Ectodermal cell (in vitro differentiated cells): ENCODE data around the gene AUTS2.

Experiments used
- H3K27ac ChIP-seq: 2 replicates; pipeline ENCODE4 v1.7.0; 2013; ENCODE audit warnings: mild to moderate bottlenecking, low read depth, low read length; ENCODE audit not compliant: insufficient read depth, poor library complexity, severe bottlenecking
- H3K27me3 ChIP-seq: 2 replicates; pipeline ENCODE4 v1.7.0; 2013; ENCODE audit warnings: mild to moderate bottlenecking, low read length; ENCODE audit not compliant: insufficient read depth, control insufficient read depth, poor library complexity, severe bottlenecking
- H3K36me3 ChIP-seq: one replicate; pipeline ENCODE4 v1.7.0; 2013; ENCODE audit warnings: low read length; ENCODE audit not compliant: control insufficient read depth, insufficient read depth
- H3K4me1 ChIP-seq: one replicate; pipeline ENCODE4 v1.7.0; 2013; ENCODE audit warnings: low read length; ENCODE audit not compliant: control insufficient read depth, insufficient read depth
- H3K4me3 ChIP-seq: 2 replicates; pipeline ENCODE4 v1.7.0; 2013; ENCODE audit warnings: low read depth, low read length, control low read depth; ENCODE audit not compliant: insufficient read depth
- H3K9me3 ChIP-seq: 2 replicates; pipeline ENCODE4 v1.7.0; 2013; ENCODE audit warnings: mild to moderate bottlenecking, low read length, moderate library complexity; ENCODE audit not compliant: control insufficient read depth
- whole genome bisulfite sequencing, 2 experiments: methylation state at CpG; one replicate each; pipeline ENCODE4 v1.1.7; 2013; ENCODE audit warnings: missing lambda C conversion rate in 2 of 2; 5-methylcytosine and 5-hydroxymethylcytosine counted together

Gene AUTS2

DNA sequence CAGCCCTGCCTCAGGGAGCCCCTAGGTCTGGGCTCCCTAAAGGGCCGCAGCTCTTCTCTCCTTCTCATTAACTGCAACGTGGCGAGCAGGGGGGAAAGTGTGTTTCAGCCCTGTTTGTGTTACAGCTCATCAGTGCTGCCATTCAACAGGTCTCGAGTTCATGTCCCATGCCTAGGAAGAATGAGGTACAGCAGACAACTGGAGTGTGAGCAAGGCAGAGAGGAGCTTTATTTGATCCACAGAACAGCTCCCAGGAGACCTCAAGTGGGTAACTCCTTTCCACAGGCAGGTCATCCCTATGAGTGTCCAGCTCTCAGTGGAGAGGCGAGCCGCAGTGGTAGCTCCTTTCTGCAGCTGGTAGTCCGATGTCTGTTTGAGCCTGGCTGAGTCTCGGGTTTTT, 313.1 kb downstream of the AUTS2 start:
- Histone ChIP-seq H3K9me3 (no peaks in the 10 kb centered on the region), H3K4me1 (no peaks in the 10 kb centered on the region), H3K27me3 (no peaks in the 10 kb centered on the region), H3K27ac (no peak overlapping the region), H3K36me3 (no peaks in the 10 kb centered on the region), H3K4me3 (no peak overlapping the region)
- WGBS, 2 experiments = 93 to 97% methylated on average over 8 of the region's 8 CpGs

DNA sequence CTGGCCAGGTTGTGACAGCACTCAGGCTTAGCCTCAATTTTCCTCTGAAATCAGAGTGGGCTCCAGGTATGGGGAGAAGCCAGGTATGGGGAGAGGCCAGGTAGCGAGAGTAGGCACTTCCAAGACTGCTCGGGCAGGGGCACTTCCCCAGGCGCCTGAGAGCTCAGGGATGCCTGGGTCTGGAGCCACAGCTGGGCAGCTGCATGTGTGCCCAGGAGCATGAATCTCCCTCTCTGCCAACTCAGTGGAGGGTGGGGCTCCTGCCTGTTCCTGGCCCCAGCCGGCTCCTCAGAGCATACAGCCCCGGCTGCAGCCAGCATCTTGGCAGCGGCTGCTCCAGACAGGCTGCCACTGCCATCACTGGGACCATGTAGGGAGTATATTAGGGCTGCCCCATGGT, 313.9 kb downstream of the AUTS2 start:
- no peak overlapping the region for H3K27ac ChIP-seq
- H3K36me3 ChIP-seq = no peaks in the 10 kb centered on the region
- no peaks in the 10 kb centered on the region for H3K9me3 ChIP-seq
- no peaks in the 10 kb centered on the region for H3K27me3 ChIP-seq
- WGBS, 2 experiments = 96% methylated on average over 6 of the region's 6 CpGs
- no peaks in the 10 kb centered on the region for H3K4me1 ChIP-seq
- H3K4me3 ChIP-seq = no peak overlapping the region

DNA sequence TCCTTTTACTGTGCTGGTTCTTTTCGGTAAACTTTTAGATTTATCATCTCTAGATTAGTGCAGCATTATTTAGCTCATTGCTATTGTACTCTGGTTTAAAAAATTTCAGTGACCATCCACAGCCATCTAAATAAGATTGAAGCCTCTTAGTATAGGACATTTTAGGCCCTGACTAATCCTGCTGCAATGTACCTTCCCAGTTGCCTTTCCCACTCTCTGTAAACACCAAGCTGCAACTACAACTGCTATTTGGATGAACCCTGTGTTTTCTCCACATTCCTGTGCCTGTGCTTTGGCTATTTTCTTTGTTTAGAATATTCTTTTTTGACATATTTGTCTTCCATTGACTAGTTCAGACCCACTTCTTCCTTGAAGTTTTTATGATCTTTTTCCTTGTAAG, 314.6 kb downstream of the AUTS2 start:
- H3K36me3 ChIP-seq = no peaks in the 10 kb centered on the region
- H3K4me1 ChIP-seq = no peaks in the 10 kb centered on the region
- no peak overlapping the region for H3K27ac ChIP-seq
- 100% methylated on average over 1 of the region's 1 CpG for WGBS, 2 experiments
- H3K27me3 ChIP-seq = no peaks in the 10 kb centered on the region
- no peak overlapping the region for H3K4me3 ChIP-seq
- no peaks in the 10 kb centered on the region for H3K9me3 ChIP-seq

DNA sequence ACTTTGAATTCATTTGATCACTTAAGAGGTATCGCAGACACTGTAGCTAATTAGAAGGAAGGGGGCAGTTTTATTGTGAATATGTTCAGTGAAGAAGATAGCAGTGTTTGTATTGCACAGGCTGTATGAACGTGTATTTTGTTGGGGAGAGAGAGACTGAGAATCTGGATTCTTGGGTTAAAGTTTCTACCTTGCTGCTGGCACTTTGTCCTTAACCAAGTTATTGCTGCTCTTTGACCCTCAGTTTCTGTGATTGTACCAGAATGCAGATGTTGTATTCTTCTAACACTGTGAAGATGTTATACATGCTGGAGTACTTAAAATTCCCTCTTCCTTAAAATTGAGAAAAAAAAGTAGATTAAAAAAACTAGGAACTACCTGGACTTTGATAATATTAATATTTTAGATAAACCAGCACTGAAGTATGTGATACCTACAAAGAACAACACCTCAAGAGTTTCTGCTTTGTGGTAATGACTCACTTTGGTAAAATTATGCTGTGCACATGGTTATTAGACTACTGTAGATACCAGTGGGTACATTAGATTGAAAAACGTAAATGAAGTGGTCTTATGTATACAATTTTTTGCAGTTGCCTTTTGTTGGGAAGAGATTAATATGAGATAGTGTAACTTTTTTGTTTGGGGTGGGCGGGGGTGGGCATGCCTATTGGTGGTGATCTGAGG, 321.3 kb downstream of the AUTS2 start:
- no peak overlapping the region for H3K27ac ChIP-seq
- H3K4me1 ChIP-seq = no peaks in the 10 kb centered on the region
- no peak overlapping the region for H3K4me3 ChIP-seq
- H3K27me3 ChIP-seq = no peaks in the 10 kb centered on the region
- no peaks in the 10 kb centered on the region for H3K36me3 ChIP-seq
- 90 to 91% methylated on average over 4 of the region's 4 CpGs for WGBS, 2 experiments
- H3K9me3 ChIP-seq = no peaks in the 10 kb centered on the region

DNA sequence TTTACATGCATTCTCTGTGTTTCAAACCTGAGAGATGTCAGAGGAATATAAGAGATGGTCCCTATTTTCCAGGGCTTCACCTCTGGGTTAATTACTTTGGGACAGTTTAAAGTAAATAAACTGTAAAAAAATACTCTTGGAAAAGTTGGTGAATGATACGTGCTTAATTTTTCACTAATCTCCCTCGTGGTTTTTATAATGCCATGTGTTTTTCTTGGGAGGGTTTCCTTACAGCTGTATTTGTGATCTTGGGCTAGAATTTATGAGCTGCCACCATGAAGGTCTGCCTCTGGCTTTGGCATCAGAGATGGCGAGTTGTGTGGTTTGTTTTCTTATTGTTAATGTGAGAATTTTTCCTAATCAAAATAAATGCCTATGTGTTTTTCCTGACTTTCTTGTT, 322.5 kb downstream of the AUTS2 start:
- Histone ChIP-seq H3K36me3 (no peaks in the 10 kb centered on the region), H3K27ac (no peak overlapping the region), H3K4me1 (no peaks in the 10 kb centered on the region), H3K9me3 (no peaks in the 10 kb centered on the region), H3K4me3 (no peak overlapping the region), H3K27me3 (no peaks in the 10 kb centered on the region)
- WGBS, 2 experiments = 94 to 98% methylated on average over 3 of the region's 3 CpGs

DNA sequence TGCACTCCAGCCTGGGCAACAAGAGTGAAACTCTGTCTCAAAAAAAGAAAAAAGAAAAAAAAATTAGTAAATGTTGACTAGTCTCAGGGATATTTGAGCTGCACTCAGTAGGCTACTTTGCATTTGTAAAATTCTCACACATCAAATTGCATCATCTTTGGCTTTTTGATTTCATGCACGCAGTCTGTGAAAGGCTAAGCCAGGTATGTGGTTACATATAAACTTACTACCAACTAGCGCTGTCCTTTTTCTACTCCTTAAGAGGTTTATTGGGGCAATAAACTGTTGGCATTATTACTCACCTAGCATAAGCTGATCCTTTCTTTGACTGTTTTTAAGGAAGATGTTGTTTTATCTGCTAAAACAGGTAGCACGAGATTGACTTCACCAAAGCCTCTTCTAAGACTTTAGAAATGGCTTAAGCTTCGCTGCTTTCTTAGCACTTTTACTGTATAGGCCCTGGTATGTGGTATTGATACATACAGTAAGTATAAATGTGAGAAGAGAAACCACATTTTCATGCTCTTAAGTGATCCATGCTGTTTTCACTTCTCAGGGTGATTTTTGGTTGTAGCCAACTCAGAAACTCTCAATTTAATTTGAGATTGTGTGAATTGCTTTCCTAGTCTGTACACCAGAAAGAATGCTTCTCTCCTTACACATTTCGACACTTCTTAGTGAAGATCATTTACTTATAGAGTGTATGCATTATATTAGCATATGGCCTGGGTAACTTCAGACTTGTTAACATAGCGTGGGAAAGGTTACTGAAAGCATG, 323.9 kb downstream of the AUTS2 start:
- no peaks in the 10 kb centered on the region for H3K27me3 ChIP-seq
- WGBS, 2 experiments = 88 to 99% methylated on average over 1 to 6 of the region's 6 CpGs
- H3K9me3 ChIP-seq = no peaks in the 10 kb centered on the region
- no peak overlapping the region for H3K4me3 ChIP-seq
- H3K36me3 ChIP-seq = no peaks in the 10 kb centered on the region
- no peak overlapping the region for H3K27ac ChIP-seq
- H3K4me1 ChIP-seq = no peaks in the 10 kb centered on the region

DNA sequence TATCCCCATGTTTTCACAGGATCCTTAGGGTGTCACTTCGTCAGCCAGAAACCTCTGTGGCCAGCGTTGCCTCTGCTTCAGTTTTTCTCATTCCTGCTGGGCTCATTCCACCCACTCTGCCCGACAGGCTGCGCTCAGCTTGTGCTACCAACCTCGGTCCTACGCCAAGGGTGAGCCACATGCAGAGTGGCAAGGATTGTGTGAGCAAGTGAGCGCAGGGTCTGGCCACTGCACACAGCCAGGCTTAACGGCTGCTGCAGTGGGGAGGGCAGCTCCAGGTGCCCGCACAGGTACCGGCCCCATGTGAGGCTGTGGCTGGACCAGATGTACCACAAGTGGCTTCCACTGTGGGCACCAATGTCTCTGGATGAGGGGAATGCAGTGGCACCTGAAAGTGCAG, 329.2 kb downstream of the AUTS2 start:
- Histone ChIP-seq H3K4me1 (no peaks in the 10 kb centered on the region), H3K27ac (no peak overlapping the region), H3K36me3 (peaks cover 3% of the 10 kb centered on the region), H3K9me3 (no peaks in the 10 kb centered on the region), H3K4me3 (no peak overlapping the region), H3K27me3 (no peaks in the 10 kb centered on the region)
- 95 to 96% methylated on average over 10 of the region's 10 CpGs for WGBS, 2 experiments

DNA sequence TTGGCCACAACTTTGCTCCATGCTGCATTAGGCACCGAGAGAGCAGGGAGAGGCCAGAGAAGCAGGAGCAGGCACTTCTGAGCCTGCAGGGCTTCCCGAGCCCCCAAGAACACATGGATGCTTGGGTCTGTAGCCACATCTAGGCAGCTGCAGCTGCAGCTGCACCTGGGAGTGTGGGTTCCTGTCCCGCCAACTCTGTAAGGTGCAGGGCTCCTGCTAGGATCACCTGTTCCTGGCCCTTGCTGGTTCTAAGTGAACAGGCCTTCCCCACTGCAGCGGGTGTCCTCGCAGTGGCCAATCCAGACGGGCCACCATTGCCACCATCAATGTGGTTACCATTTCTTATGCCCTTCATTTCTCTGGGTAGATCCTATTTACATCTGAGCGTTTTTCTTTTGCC, 330.3 kb downstream of the AUTS2 start:
- Histone ChIP-seq H3K4me3 (no peak overlapping the region), H3K36me3 (peaks cover 3% of the 10 kb centered on the region), H3K27ac (no peak overlapping the region), H3K9me3 (no peaks in the 10 kb centered on the region), H3K27me3 (no peaks in the 10 kb centered on the region), H3K4me1 (no peaks in the 10 kb centered on the region)
- WGBS, 2 experiments = 92 to 94% methylated on average over 7 of the region's 7 CpGs

DNA sequence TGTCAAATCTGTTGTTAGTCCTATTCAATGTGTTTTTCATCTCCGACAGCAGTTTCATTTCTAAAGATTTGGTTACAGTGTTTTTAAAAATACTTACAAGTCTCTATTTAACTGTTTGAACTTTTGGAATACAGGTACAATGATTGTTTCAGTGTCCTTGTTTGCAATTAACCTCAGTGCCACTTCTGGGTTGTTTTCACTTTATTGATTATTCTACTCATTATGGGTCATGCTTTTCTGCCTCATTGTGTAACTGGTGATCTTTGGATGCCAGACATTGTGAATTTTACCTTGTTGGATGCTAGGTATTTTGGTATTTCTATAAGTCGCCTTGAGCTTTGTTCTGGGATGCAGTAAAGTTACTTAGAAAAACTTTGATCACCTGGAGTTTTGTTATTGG, 331.3 kb downstream of the AUTS2 start:
- 83 to 84% methylated on average over 1 to 2 of the region's 2 CpGs for WGBS, 2 experiments
- H3K27me3 ChIP-seq = no peaks in the 10 kb centered on the region
- no peak overlapping the region for H3K4me3 ChIP-seq
- no peaks in the 10 kb centered on the region for H3K9me3 ChIP-seq
- no peaks in the 10 kb centered on the region for H3K4me1 ChIP-seq
- peaks cover 3% of the 10 kb centered on the region for H3K36me3 ChIP-seq
- no peak overlapping the region for H3K27ac ChIP-seq

DNA sequence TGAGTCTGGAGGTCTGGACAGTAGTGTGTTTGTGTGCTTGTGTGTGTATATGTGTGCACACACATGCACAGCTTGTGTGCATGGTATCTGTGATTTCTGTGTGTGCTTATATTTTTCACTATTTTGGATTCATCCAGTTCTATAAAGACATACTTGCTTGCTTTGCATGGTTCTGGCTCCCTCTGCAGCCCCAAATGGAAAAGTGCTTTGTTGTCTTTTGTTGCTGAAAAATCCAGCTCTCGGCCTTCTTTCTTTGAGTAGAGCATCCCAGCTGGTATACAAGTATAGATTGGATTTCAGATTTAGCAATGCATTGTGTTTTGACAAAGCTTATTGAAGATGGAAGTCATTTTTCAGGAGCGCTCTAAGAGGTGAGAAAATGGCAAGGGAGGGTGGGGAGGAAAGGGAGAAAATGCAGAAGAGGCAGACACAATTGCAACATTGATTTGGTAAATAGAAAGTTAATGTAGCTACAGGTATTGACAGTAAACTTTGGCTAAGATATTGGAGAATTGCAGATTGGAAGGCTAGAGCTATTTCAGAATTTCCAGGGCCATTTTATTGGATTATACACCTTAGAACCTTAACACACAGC, 333.9 kb downstream of the AUTS2 start:
- WGBS, 2 experiments = 68 to 75% methylated on average over 2 of the region's 2 CpGs
- Histone ChIP-seq H3K4me1 (peaks cover 4% of the 10 kb centered on the region), H3K4me3 (no peak overlapping the region), H3K27me3 (no peaks in the 10 kb centered on the region), H3K9me3 (no peaks in the 10 kb centered on the region), H3K36me3 (peaks cover 3% of the 10 kb centered on the region), H3K27ac (no peak overlapping the region)
